GM23248 (cell line): ENCODE data around the gene SNAPC1. TPM values are rescaled to one million over a fixed set of nuclear protein-coding genes. Genes with fewer than 3 reads are reported as not detected.

ENCODE experiments used
- DNase-seq: peaks from one replicate; pipeline ENCODE4 v3.0.0-alpha.2; 2015
- H2AFZ ChIP-seq: fragments of 200-600 bp; sonication (generic); 2 replicates; pipeline ENCODE4 v1.6.1; 2016; ENCODE audit warnings: antibody characterized with exemption
- H3F3A ChIP-seq: fragments of 200-600 bp; sonication (generic); 2 replicates; pipeline ENCODE4 v1.6.1; 2016; ENCODE audit warnings: mild to moderate bottlenecking, antibody characterized with exemption, mixed run types; ENCODE audit not compliant: insufficient read depth
- H3K27ac ChIP-seq: fragments of 200-600 bp; sonication (generic); 2 replicates; pipeline ENCODE4 v1.5.1; 2016; ENCODE audit warnings: mild to moderate bottlenecking
- H3K27me3 ChIP-seq: fragments of 200-600 bp; sonication (generic); replicated peaks from 2 replicates; pipeline ENCODE4 v1.6.1; 2016; ENCODE audit warnings: mild to moderate bottlenecking; ENCODE audit not compliant: insufficient read depth
- H3K36me3 ChIP-seq: fragments of 200-600 bp; sonication (generic); 2 replicates; pipeline ENCODE4 v1.6.1; 2016; ENCODE audit warnings: low read depth, mild to moderate bottlenecking
- H3K4me1 ChIP-seq: fragments of 200-600 bp; sonication (generic); 2 replicates; pipeline ENCODE4 v1.6.1; 2016; ENCODE audit warnings: mild to moderate bottlenecking; ENCODE audit not compliant: insufficient read depth
- H3K4me2 ChIP-seq: fragments of 200-600 bp; sonication (generic); one replicate; pipeline ENCODE4 v1.6.1; 2016; ENCODE audit warnings: mild to moderate bottlenecking; ENCODE audit not compliant: unreplicated experiment
- H3K4me3 ChIP-seq: fragments of 200-600 bp; sonication (generic); 2 replicates; pipeline ENCODE4 v1.5.1; 2016; ENCODE audit warnings: mild to moderate bottlenecking
- H3K79me2 ChIP-seq: fragments of 200-600 bp; sonication (generic); 2 replicates; pipeline ENCODE4 v1.6.1; 2016; ENCODE audit warnings: mild to moderate bottlenecking; ENCODE audit not compliant: insufficient read depth
- H3K9ac ChIP-seq: fragments of 200-600 bp; sonication (generic); 2 replicates; pipeline ENCODE4 v1.6.1; 2016; ENCODE audit warnings: mild to moderate bottlenecking
- H3K9me2 ChIP-seq: fragments of 200-600 bp; sonication (generic); 2 replicates; pipeline ENCODE4 v1.6.1; 2016; ENCODE audit warnings: mixed run types, mild to moderate bottlenecking, moderate library complexity; ENCODE audit not compliant: insufficient read depth
- H3K9me3 ChIP-seq: fragments of 200-600 bp; sonication (generic); one replicate; pipeline ENCODE4 v1.6.1; 2017; ENCODE audit warnings: low read depth
- H4K20me1 ChIP-seq: fragments of 200-600 bp; sonication (generic); 2 replicates; pipeline ENCODE4 v1.6.0; 2016; ENCODE audit not compliant: insufficient read depth
- EZH2 ChIP-seq: fragments of 200-600 bp; sonication (generic); IDR thresholded peaks from 2 replicates; pipeline ENCODE4 v1.6.1; 2018; ENCODE audit warnings: antibody characterized with exemption, mild to moderate bottlenecking; ENCODE audit not compliant: insufficient read depth, poor library complexity, severe bottlenecking
- EZH2phosphoT487 ChIP-seq: fragments of 200-600 bp; sonication (generic); IDR thresholded peaks from 2 replicates; pipeline ENCODE4 v1.6.1; 2018; ENCODE audit warnings: antibody characterized with exemption, moderate library complexity, mild to moderate bottlenecking, low read depth; ENCODE audit not compliant: insufficient read depth
- WGBS, 2 experiments: methylation state at CpG; one replicate each; pipeline ENCODE4 v1.1.6; 2015 to 2017; ENCODE audit warnings: low lambda C conversion rate in 2 of 2, low coverage in 1 of 2; ENCODE audit errors: missing lambda C conversion rate in 2 of 2; 5-methylcytosine and 5-hydroxymethylcytosine counted together
- in situ Hi-C: fragments of 300-500 bp; cut with MboI; formaldehyde crosslinking; loops from 2 replicates; pipeline ENCODE4 v1.15.0; 2020
- polyA plus RNA-seq: library from polyadenylated mRNA; unstranded; fragments of >200 nt; fragmentation: Nextera tagmentation; extraction: Ambion mirVana; gene quantifications from 2 replicates; pipeline ENCODE4 v1.2.1, GENCODE V29; 2016
- total RNA-seq: library from RNA; depleted of rRNA; stranded (reverse); fragments of >200 nt; shearing (Covaris generic); gene quantifications from 2 replicates; pipeline ENCODE4 v1.2.3, GENCODE V29; 2014

Gene SNAPC1
- total and polyA plus RNA-seq, 2 experiments from 2014 or later, result 35.9 to 41.6 TPM

GRCh38 chr14:61726778-61727658, 35.2 kb upstream of the SNAPC1 start:
- Histone ChIP-seq H4K20me1 (peaks cover 28% of the 10 kb centered on the region; the same call in 1 of the 2 replicates), H3K4me1 (peaks cover 87% of the 10 kb centered on the region), H3K4me2 (no peak overlapping the region), H3F3A (peaks cover 99% of the 10 kb centered on the region), H3K9me2 (no peaks in the 10 kb centered on the region), H3K9me3 (no peaks in the 10 kb centered on the region), H3K36me3 (peaks cover 100% of the 10 kb centered on the region), H3K27me3 (no peaks in the 10 kb centered on the region), H2AFZ (no peak overlapping the region), H3K4me3 (no peak overlapping the region), H3K9ac (peak overlapping the region; percentile 23; the same call in 1 of the 2 replicates), H3K79me2 (peaks cover 100% of the 10 kb centered on the region), H3K27ac (peak overlapping the region; percentile 61)
- TF ChIP-seq EZH2 (no peak), EZH2phosphoT487 (no peak)
- 88 to 92% methylated on average over 7 of the region's 7 CpGs for WGBS, 2 experiments
- in situ Hi-C loops, result no loop called here
- DNase-seq, result no peak

- no peaks in the 10 kb centered on the region for H3K9me2 ChIP-seq
- H3K9ac ChIP-seq, result peak overlapping the region; percentile 50
- no peak for DNase-seq
- peaks cover 63% of the 10 kb centered on the region for H3K4me1 ChIP-seq
- H3K4me3 ChIP-seq, result no peak overlapping the region
- no peaks in the 10 kb centered on the region for H3K27me3 ChIP-seq
- in situ Hi-C loops, result no loop called here
- no peak overlapping the region for H3K4me2 ChIP-seq
- WGBS, 2 experiments, result 71 to 79% methylated on average over 2 of the region's 2 CpGs
- H3K36me3 ChIP-seq, result peaks cover 96% of the 10 kb centered on the region
- H3K27ac ChIP-seq, result peak overlapping the region; percentile 61
- TF ChIP-seq EZH2 (no peak), EZH2phosphoT487 (no peak)
- H4K20me1 ChIP-seq, result peaks cover 13% of the 10 kb centered on the region; the same call in 1 of the 2 replicates
- no peak overlapping the region for H2AFZ ChIP-seq
- H3K79me2 ChIP-seq, result peaks cover 100% of the 10 kb centered on the region
- peaks cover 99% of the 10 kb centered on the region for H3F3A ChIP-seq
- H3K9me3 ChIP-seq, result no peaks in the 10 kb centered on the region
Measured at GRCh38 chr14:61730756-61731373, 31.4 kb upstream of the SNAPC1 start.

GRCh38 chr14:61733972-61734371, 28.2 kb upstream of the SNAPC1 start:
- DNase-seq, result peak; percentile 61
- Histone ChIP-seq H3K9me2 (no peaks in the 10 kb centered on the region), H3K36me3 (peaks cover 95% of the 10 kb centered on the region), H3K27me3 (no peaks in the 10 kb centered on the region), H3K4me1 (peaks cover 44% of the 10 kb centered on the region), H3K27ac (peak overlapping the region; percentile 61), H3K79me2 (peaks cover 100% of the 10 kb centered on the region), H3K9me3 (no peaks in the 10 kb centered on the region), H4K20me1 (peaks cover 28% of the 10 kb centered on the region; the same call in 1 of the 2 replicates), H2AFZ (no peak overlapping the region), H3K4me2 (no peak overlapping the region), H3K4me3 (no peak overlapping the region), H3K9ac (peak overlapping the region; percentile 9), H3F3A (peaks cover 98% of the 10 kb centered on the region)
- WGBS, 2 experiments, result 95 to 97% methylated on average over 2 of the region's 2 CpGs
- TF ChIP-seq EZH2phosphoT487, result no peak
- no peak for TF ChIP-seq EZH2
- in situ Hi-C loops, result no loop called here

GRCh38 chr14:61736751-61737150, 25.5 kb upstream of the SNAPC1 start:
- H3K4me3 ChIP-seq, result no peak overlapping the region
- peak; percentile 33 for DNase-seq
- H3K4me1 ChIP-seq, result peaks cover 27% of the 10 kb centered on the region
- 83 to 88% methylated on average over 4 of the region's 4 CpGs for WGBS, 2 experiments
- H3K27me3 ChIP-seq, result no peaks in the 10 kb centered on the region
- H3F3A ChIP-seq, result peaks cover 95% of the 10 kb centered on the region
- H3K9ac ChIP-seq, result peak overlapping the region; percentile 4; the same call in 1 of the 2 replicates
- no peaks in the 10 kb centered on the region for H3K9me3 ChIP-seq
- H3K79me2 ChIP-seq, result peaks cover 98% of the 10 kb centered on the region
- no peak for TF ChIP-seq EZH2
- TF ChIP-seq EZH2phosphoT487, result no peak
- in situ Hi-C loops, result no loop called here
- no peak overlapping the region for H2AFZ ChIP-seq
- H3K36me3 ChIP-seq, result peaks cover 91% of the 10 kb centered on the region
- H3K27ac ChIP-seq, result peak overlapping the region; percentile 61
- H4K20me1 ChIP-seq, result peaks cover 27% of the 10 kb centered on the region; the same call in 1 of the 2 replicates
- no peaks in the 10 kb centered on the region for H3K9me2 ChIP-seq
- H3K4me2 ChIP-seq, result no peak overlapping the region
